Non-pigmented ciliary epithelial cell (primary cell): ENCODE data around the gene NRXN2.

Experiments
- DNase-seq: peaks from one replicate; pipeline ENCODE4 v3.0.0-alpha.2; 2010; ENCODE audit warnings: low read depth

The NRXN2 gene

GRCh38 chr11:64759131-64759721 lies 36.2 kb upstream of the NRXN2 start:
- no peak for DNase-seq

GRCh38 chr11:64758330-64759079 lies 35.5 kb upstream of the NRXN2 start:
- DNase-seq, result no peak

GRCh38 chr11:64757549-64758329 lies 34.7 kb upstream of the NRXN2 start:
- DNase-seq, result no peak

- DNase-seq, result no peak
Observed at GRCh38 chr11:64755681-64756361, 32.8 kb upstream of the NRXN2 start.

- no peak for DNase-seq
Observed at GRCh38 chr11:64754919-64755662, 32.1 kb upstream of the NRXN2 start.

GRCh38 chr11:64754124-64754918 lies 31.3 kb upstream of the NRXN2 start:
- no peak for DNase-seq

GRCh38 chr11:64753380-64754123 lies 30.6 kb upstream of the NRXN2 start:
- no peak for DNase-seq

GRCh38 chr11:64753019-64753379 lies 30.0 kb upstream of the NRXN2 start:
- no peak for DNase-seq

GRCh38 chr11:64752175-64752970 lies 29.4 kb upstream of the NRXN2 start:
- no peak for DNase-seq

- no peak for DNase-seq
Observed at GRCh38 chr11:64751580-64751979, 28.6 kb upstream of the NRXN2 start.

- DNase-seq, result no peak
Observed at GRCh38 chr11:64751136-64751535, 28.1 kb upstream of the NRXN2 start.

GRCh38 chr11:64750361-64751054 lies 27.5 kb upstream of the NRXN2 start:
- no peak for DNase-seq

GRCh38 chr11:64747961-64748665 lies 25.1 kb upstream of the NRXN2 start:
- peak; percentile 22 for DNase-seq

- no peak for DNase-seq
Observed at GRCh38 chr11:64746486-64746885, 23.5 kb upstream of the NRXN2 start.

- peak; percentile 20 for DNase-seq
Observed at GRCh38 chr11:64745521-64746328, 22.7 kb upstream of the NRXN2 start.

- no peak for DNase-seq
Observed at GRCh38 chr11:64745189-64745520, 22.2 kb upstream of the NRXN2 start.

- no peak for DNase-seq
Observed at GRCh38 chr11:64744544-64745188, 21.7 kb upstream of the NRXN2 start.
